H9 (cell line): Measurements from ENCODE around the gene BORCS8. TPM values are rescaled to one million over a fixed set of nuclear protein-coding genes. Genes with fewer than 3 reads are reported as not detected.

ENCODE experiments used
- DNase-seq: peaks from one replicate; pipeline ENCODE4 v3.0.0-alpha.2; 2017
- H2AFZ ChIP-seq: one replicate; pipeline ENCODE4 v1.6.1; 2013; ENCODE audit warnings: mild to moderate bottlenecking, low read length, control low read depth, moderate library complexity
- H2AK5ac ChIP-seq: 2 replicates; pipeline ENCODE4 v1.6.1; 2013; ENCODE audit warnings: low read length, control low read depth, mixed read lengths; ENCODE audit not compliant: insufficient read length
- H2BK120ac ChIP-seq: one replicate; pipeline ENCODE4 v1.6.1; 2013; ENCODE audit warnings: low read depth, mild to moderate bottlenecking, low read length, control low read depth, inconsistent platforms; ENCODE audit not compliant: poor library complexity, severe bottlenecking
- H2BK12ac ChIP-seq: 2 replicates; pipeline ENCODE4 v1.6.1; 2013; ENCODE audit warnings: low read length, control low read depth, mixed read lengths, low read depth; ENCODE audit not compliant: insufficient read length
- H2BK15ac ChIP-seq: 2 replicates; pipeline ENCODE4 v1.6.1; 2013; ENCODE audit warnings: low read depth, low read length, control low read depth
- H2BK20ac ChIP-seq: one replicate; pipeline ENCODE4 v1.6.1; 2013; ENCODE audit warnings: low read depth, mild to moderate bottlenecking, low read length, control low read depth, inconsistent platforms; ENCODE audit not compliant: poor library complexity, severe bottlenecking
- H2BK5ac ChIP-seq: 2 replicates; pipeline ENCODE4 v1.6.1; 2013; ENCODE audit warnings: low read length, control low read depth, mixed read lengths; ENCODE audit not compliant: insufficient read length
- H3K14ac ChIP-seq: 2 replicates; pipeline ENCODE4 v1.6.1; 2013; ENCODE audit warnings: low read length, control low read depth; ENCODE audit not compliant: insufficient read depth
- H3K18ac ChIP-seq: 2 replicates; pipeline ENCODE4 v1.6.1; 2013; ENCODE audit warnings: low read depth, mild to moderate bottlenecking, mixed read lengths, low read length, control low read depth; ENCODE audit not compliant: insufficient read length
- H3K23ac ChIP-seq: 2 replicates; pipeline ENCODE4 v1.6.1; 2013; ENCODE audit warnings: low read length, control low read depth, mixed read lengths, low read depth; ENCODE audit not compliant: insufficient read length
- H3K23me2 ChIP-seq: 2 replicates; pipeline ENCODE4 v1.6.1; 2013; ENCODE audit warnings: low read depth, mild to moderate bottlenecking, mixed read lengths, low read length, control low read depth; ENCODE audit not compliant: insufficient read length, poor library complexity, severe bottlenecking
- H3K27ac ChIP-seq: 2 replicates; pipeline ENCODE4 v1.5.1; 2013; ENCODE audit warnings: low read length, control low read depth, mixed read lengths, low read depth; ENCODE audit not compliant: insufficient read length
- H3K27me3 ChIP-seq: 2 replicates; pipeline ENCODE4 v1.6.1; 2013; ENCODE audit warnings: low read length, control low read depth, inconsistent platforms; ENCODE audit not compliant: insufficient read depth
- H3K4ac ChIP-seq: 2 replicates; pipeline ENCODE4 v1.6.1; 2013; ENCODE audit warnings: low read depth, mild to moderate bottlenecking, control low read depth, inconsistent platforms, low read length, moderate library complexity
- H3K4me1 ChIP-seq: 2 replicates; pipeline ENCODE4 v1.6.1; 2013; ENCODE audit warnings: low read length, control low read depth, inconsistent platforms; ENCODE audit not compliant: insufficient read depth
- H3K4me2 ChIP-seq: 2 replicates; pipeline ENCODE4 v1.6.1; 2013; ENCODE audit warnings: low read length, control low read depth, mixed read lengths; ENCODE audit not compliant: insufficient read length, insufficient read depth
- H3K56ac ChIP-seq: 2 replicates; pipeline ENCODE4 v1.6.1; 2013; ENCODE audit warnings: low read depth, mild to moderate bottlenecking, mixed read lengths, low read length, control low read depth; ENCODE audit not compliant: insufficient read length
- H3K79me1 ChIP-seq: 2 replicates; pipeline ENCODE4 v1.6.1; 2013; ENCODE audit warnings: low read depth, mild to moderate bottlenecking, moderate library complexity, low read length, control low read depth, inconsistent platforms; ENCODE audit not compliant: insufficient read depth, poor library complexity, severe bottlenecking
- H3K79me2 ChIP-seq: 2 replicates; pipeline ENCODE4 v1.6.1; 2013; ENCODE audit warnings: low read length, control low read depth, inconsistent platforms; ENCODE audit not compliant: insufficient read depth
- H3K9ac ChIP-seq: 2 replicates; pipeline ENCODE4 v1.6.1; 2013; ENCODE audit warnings: low read length, control low read depth, mixed read lengths; ENCODE audit not compliant: insufficient read length; ENCODE audit errors: extremely low read depth
- H3K9me3 ChIP-seq: one replicate; pipeline ENCODE4 v1.6.1; 2013; ENCODE audit warnings: low read depth, low read length, inconsistent platforms; ENCODE audit not compliant: control insufficient read depth
- H3T11ph ChIP-seq: one replicate; pipeline ENCODE4 v1.6.1; 2013; ENCODE audit warnings: mild to moderate bottlenecking, low read length, control low read depth, inconsistent platforms
- H4K20me1 ChIP-seq: one replicate; pipeline ENCODE4 v1.6.1; 2013; ENCODE audit not compliant: control insufficient read depth, insufficient read length, insufficient read depth
- H4K5ac ChIP-seq: 2 replicates; pipeline ENCODE4 v1.6.1; 2013; ENCODE audit warnings: low read depth, mild to moderate bottlenecking, mixed read lengths, low read length, control low read depth; ENCODE audit not compliant: insufficient read length
- H4K8ac ChIP-seq: replicated peaks from 2 replicates; pipeline ENCODE4 v1.6.1; 2013; ENCODE audit warnings: low read length, control low read depth, mixed read lengths, low read depth; ENCODE audit not compliant: insufficient read length
- H4K91ac ChIP-seq: 2 replicates; pipeline ENCODE4 v1.6.1; 2013; ENCODE audit warnings: low read depth, mild to moderate bottlenecking, moderate library complexity, mixed read lengths, low read length, control low read depth; ENCODE audit not compliant: insufficient read length
- H3K27ac Mint-ChIP-seq, 3 experiments: 2 replicates in 2 of 3; 3 replicates in 1 of 3; pipeline ENCODE4 v1.8.0; 2020 to 2021; ENCODE audit warnings: mixed read lengths in 3 of 3, mild to moderate bottlenecking in 1 of 3, moderate library complexity in 1 of 3
- H3K27me3 Mint-ChIP-seq: 2 replicates; pipeline ENCODE4 v1.8.0; 2021; ENCODE audit warnings: low read depth, mild to moderate bottlenecking, moderate library complexity, mixed read lengths
- H3K36me3 Mint-ChIP-seq, 3 experiments: 2 replicates in 2 of 3; 3 replicates in 1 of 3; pipeline ENCODE4 v1.8.0; 2020 to 2021; ENCODE audit warnings: low read depth in 3 of 3, mixed read lengths in 3 of 3; ENCODE audit not compliant: insufficient read depth in 1 of 3
- H3K4me1 Mint-ChIP-seq, 2 experiments: 2 replicates each; pipeline ENCODE4 v1.8.0; 2020; ENCODE audit warnings: mixed read lengths in 2 of 2
- H3K4me3 Mint-ChIP-seq, 2 experiments: 2 replicates in 1 of 2; 3 replicates in 1 of 2; pipeline ENCODE4 v1.8.0; 2020 to 2021; ENCODE audit warnings: mild to moderate bottlenecking in 2 of 2, mixed read lengths in 2 of 2, moderate library complexity in 1 of 2
- H3K9me3 Mint-ChIP-seq, 2 experiments: 2 replicates in 1 of 2; 3 replicates in 1 of 2; pipeline ENCODE4 v1.8.0; 2020; ENCODE audit warnings: mild to moderate bottlenecking in 2 of 2, mixed read lengths in 2 of 2, moderate library complexity in 1 of 2
- CTCF ChIP-seq: fragments of 200-600 bp; sonication (generic); conservative IDR thresholded peaks from 3 replicates; pipeline ENCODE4 v1.8.0; 2021; ENCODE audit warnings: antibody characterized with exemption, mild to moderate bottlenecking
- WGBS: extraction: QIAGEN DNeasy Blood & Tissue Kit; methylation state at CpG from one replicate; pipeline ENCODE4 v1.1.7; 2013; ENCODE audit warnings: missing lambda C conversion rate, low lambda C conversion rate, mixed read lengths; ENCODE audit not compliant: insufficient read length; ENCODE audit errors: extremely low coverage; 5-methylcytosine and 5-hydroxymethylcytosine counted together
- total RNA-seq: library from RNA; stranded (reverse); gene quantifications from 2 replicates; pipeline ENCODE4 v1.2.1, GENCODE V29; 2021

Gene BORCS8
- total RNA-seq, 1 experiment from 2014 or later = 20.4 TPM

GRCh38 chr19:19191768-19192077, 229 bp downstream of the BORCS8 start:
- no peak overlapping the region for H4K8ac ChIP-seq
- WGBS = no CpG with 5 or more reads among the region's 17 CpGs
- H3K36me3 Mint-ChIP-seq = peaks cover 0 to 15% (median 7%) of the 10 kb centered on the region in 3 experiments; a peak in 6 of 7 replicates
- H2BK20ac ChIP-seq = no peak overlapping the region
- H2BK15ac ChIP-seq = no peak overlapping the region
- peak overlapping the region; percentile 89 for H3K9ac ChIP-seq
- no peak overlapping the region for H2AK5ac ChIP-seq
- no peak overlapping the region for H3K27ac ChIP-seq
- no peak overlapping the region for H3K23ac ChIP-seq
- no peak overlapping the region for H2BK12ac ChIP-seq
- no peaks in the 10 kb centered on the region for H3K9me3 Mint-ChIP-seq
- no peak overlapping the region for H3K4ac ChIP-seq
- H2BK5ac ChIP-seq = no peak overlapping the region
- H3K9me3 ChIP-seq = no peaks in the 10 kb centered on the region
- H4K91ac ChIP-seq = no peak overlapping the region
- peak overlapping the region; percentile 96 to 97 for H3K4me3 Mint-ChIP-seq
- no peak overlapping the region for H2AFZ ChIP-seq
- H3K18ac ChIP-seq = no peak overlapping the region
- H3T11ph ChIP-seq = no peak overlapping the region
- H4K20me1 ChIP-seq = no peaks in the 10 kb centered on the region
- no peak overlapping the region for H2BK120ac ChIP-seq
- DNase-seq = no peak
- peaks cover 4% of the 10 kb centered on the region for H3K79me1 ChIP-seq
- no peaks in the 10 kb centered on the region for H3K27me3 Mint-ChIP-seq
- H3K4me1 ChIP-seq = no peaks in the 10 kb centered on the region
- no peak for TF ChIP-seq CTCF
- H3K79me2 ChIP-seq = no peaks in the 10 kb centered on the region; the same call in 1 of the 2 replicates
- H3K56ac ChIP-seq = no peak overlapping the region
- H3K27me3 ChIP-seq = no peaks in the 10 kb centered on the region
- H3K23me2 ChIP-seq = peaks cover 3% of the 10 kb centered on the region
- H3K27ac Mint-ChIP-seq = peak overlapping the region; percentile 95 to 97 (median 97); a peak in 5 of 7 replicates
- peaks cover 0 to 16% of the 10 kb centered on the region in 2 experiments; a peak in 2 of 4 replicates for H3K4me1 Mint-ChIP-seq
- H3K14ac ChIP-seq = no peak overlapping the region
- no peak overlapping the region for H4K5ac ChIP-seq
- H3K4me2 ChIP-seq = peak overlapping the region; percentile 70
